K562 (cell line): ENCODE data around the gene FBRS. TPM values are rescaled to one million over a fixed set of nuclear protein-coding genes. Genes with fewer than 3 reads are reported as not detected.

ENCODE experiments used
- CHD4 ChIP-seq: fragments of 200-600 bp; sonication (generic); IDR thresholded peaks from 3 replicates; pipeline ENCODE4 v1.6.1; 2012; ENCODE audit warnings: low read depth, mild to moderate bottlenecking, mixed read lengths, low read length, inconsistent platforms; ENCODE audit not compliant: insufficient read depth, insufficient replicate concordance, poor library complexity, severe bottlenecking
- IRF2 ChIP-seq: sonication (generic); formaldehyde crosslinking; IDR thresholded peaks from 2 replicates; pipeline ENCODE4 v1.8.1; 2022; ENCODE audit warnings: mild to moderate bottlenecking, missing genetic modification reagents
- KLF16 ChIP-seq: IDR thresholded peaks from 2 replicates; pipeline ENCODE4 v1.6.1; 2016; ENCODE audit warnings: antibody characterized with exemption
- NR3C1 ChIP-seq: sonication (generic); formaldehyde crosslinking; IDR thresholded peaks from 2 replicates; pipeline ENCODE4 v1.8.1; 2022; ENCODE audit warnings: missing genetic modification reagents
- POLR2AphosphoS2 ChIP-seq: IDR thresholded peaks from 2 replicates; pipeline ENCODE4 v1.6.1; 2012; ENCODE audit warnings: low read length, improper control_type of control experiment
- TEAD1 ChIP-seq, 2 experiments: fragments of 450-650 bp in 1 of 2; sonication (generic) in 1 of 2; formaldehyde crosslinking; IDR thresholded peaks; 2 replicates each; pipeline versions ENCODE4 v1.4.0 to v1.8.0; 2020 to 2022; ENCODE audit warnings: mild to moderate bottlenecking in 2 of 2, missing genetic modification reagents in 1 of 2
- ZEB2 ChIP-seq: fragments of 450-650 bp; IDR thresholded peaks from 2 replicates; pipeline ENCODE4 v1.6.1; 2016
- ZNF316 ChIP-seq: fragments of 450-650 bp; IDR thresholded peaks from 2 replicates; pipeline ENCODE4 v1.6.1; 2016
- polyA plus RNA-seq, 8 experiments: library from polyadenylated mRNA; depleted of rRNA in 4 of 8; stranded (reverse) in 5 of 8; unstranded in 3 of 8; fragments of >200 nt; fragmentation: Nextera tagmentation in 2 of 8; fragmentation: Illumina TruSeq in 1 of 8; extraction: Ambion mirVana in 2 of 8; extraction: Trizol in 1 of 8; gene quantifications; 2 replicates each; pipeline versions ENCODE4 v1.2.1 to v1.2.3, GENCODE V29; 2011 to 2014; ENCODE audit warnings: inconsistent platforms in 1 of 8, missing spikeins in 1 of 8
- total RNA-seq, 7 experiments: library from RNA; depleted of rRNA in 6 of 7; stranded (reverse); fragments of >200 nt in 6 of 7; fragmentation: Illumina TruSeq in 2 of 7; extraction: Trizol in 2 of 7; gene quantifications; 2 replicates each; pipeline versions ENCODE4 v1.2.1 to v1.2.3, GENCODE V29; 2011 to 2021; ENCODE audit warnings: low replicate concordance in 1 of 7
- TF ChIP-seq, protein P1 (sequence below): sonication (generic); formaldehyde crosslinking; IDR thresholded peaks from 2 replicates; pipeline ENCODE4 v1.8.1; 2023; ENCODE audit warnings: mild to moderate bottlenecking, missing genetic modification reagents
- TF ChIP-seq, protein P2 (sequence below): fragments of 450-650 bp; IDR thresholded peaks from 2 replicates; pipeline ENCODE4 v1.6.1; 2017; ENCODE audit warnings: antibody characterized with exemption, mild to moderate bottlenecking
- TF ChIP-seq, protein P3 (sequence below): fragments of 200-600 bp; sonication (generic); IDR thresholded peaks from one replicate; pipeline ENCODE4 v1.6.1; 2012; ENCODE audit warnings: mild to moderate bottlenecking, low read depth, low read length, inconsistent platforms

The FBRS gene
- total and polyA plus RNA-seq, 9 of the 15 experiments (the other 6 are each of a cell fraction or from before 2014, with no cell fraction given) = 0.32 to 59.5 (median 13.1) TPM

DNA sequence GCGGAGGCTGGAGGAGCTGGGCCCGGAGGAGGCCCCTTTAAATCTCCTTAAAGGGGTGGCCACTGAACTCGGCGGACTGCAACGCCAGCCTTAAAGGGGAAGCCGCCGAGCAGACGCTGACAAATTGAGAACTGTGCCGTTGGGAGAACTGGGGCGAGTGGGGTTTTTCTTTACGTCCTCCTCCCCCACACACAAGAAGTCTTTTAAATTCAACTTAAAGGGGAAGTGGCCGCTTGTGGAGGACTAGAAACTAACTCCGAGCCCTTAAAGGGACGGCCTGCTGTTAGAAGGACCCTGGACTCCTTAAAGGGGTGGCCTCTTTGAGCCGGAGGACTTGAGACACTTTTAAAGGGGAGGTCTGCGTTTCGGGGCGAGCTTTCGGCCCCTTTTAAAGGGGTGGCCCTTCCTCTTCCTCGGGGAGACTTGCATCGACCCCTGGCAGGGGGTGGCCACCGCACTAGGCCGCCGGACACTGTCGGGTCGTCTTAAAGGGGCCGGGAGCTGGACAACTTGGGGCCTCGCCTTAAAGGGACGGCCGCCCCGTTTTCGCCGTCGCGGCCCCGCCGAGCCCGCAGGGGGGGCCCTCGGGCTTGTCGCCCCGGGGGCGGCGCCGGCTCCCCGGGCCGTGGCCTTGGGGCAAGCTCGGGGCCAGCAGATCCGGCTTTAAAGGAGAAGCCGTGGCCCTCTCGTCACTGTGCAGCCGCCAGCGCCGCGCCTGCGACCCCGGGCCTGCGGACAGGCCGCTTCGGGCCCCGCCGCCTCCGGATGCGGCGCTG lies 688 bp downstream of the FBRS start (continued):
- TF ChIP-seq, protein P1, sequence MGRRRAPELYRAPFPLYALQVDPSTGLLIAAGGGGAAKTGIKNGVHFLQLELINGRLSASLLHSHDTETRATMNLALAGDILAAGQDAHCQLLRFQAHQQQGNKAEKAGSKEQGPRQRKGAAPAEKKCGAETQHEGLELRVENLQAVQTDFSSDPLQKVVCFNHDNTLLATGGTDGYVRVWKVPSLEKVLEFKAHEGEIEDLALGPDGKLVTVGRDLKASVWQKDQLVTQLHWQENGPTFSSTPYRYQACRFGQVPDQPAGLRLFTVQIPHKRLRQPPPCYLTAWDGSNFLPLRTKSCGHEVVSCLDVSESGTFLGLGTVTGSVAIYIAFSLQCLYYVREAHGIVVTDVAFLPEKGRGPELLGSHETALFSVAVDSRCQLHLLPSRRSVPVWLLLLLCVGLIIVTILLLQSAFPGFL (CRISPR knock-in tag) = no peak
- TF ChIP-seq, protein P2, sequence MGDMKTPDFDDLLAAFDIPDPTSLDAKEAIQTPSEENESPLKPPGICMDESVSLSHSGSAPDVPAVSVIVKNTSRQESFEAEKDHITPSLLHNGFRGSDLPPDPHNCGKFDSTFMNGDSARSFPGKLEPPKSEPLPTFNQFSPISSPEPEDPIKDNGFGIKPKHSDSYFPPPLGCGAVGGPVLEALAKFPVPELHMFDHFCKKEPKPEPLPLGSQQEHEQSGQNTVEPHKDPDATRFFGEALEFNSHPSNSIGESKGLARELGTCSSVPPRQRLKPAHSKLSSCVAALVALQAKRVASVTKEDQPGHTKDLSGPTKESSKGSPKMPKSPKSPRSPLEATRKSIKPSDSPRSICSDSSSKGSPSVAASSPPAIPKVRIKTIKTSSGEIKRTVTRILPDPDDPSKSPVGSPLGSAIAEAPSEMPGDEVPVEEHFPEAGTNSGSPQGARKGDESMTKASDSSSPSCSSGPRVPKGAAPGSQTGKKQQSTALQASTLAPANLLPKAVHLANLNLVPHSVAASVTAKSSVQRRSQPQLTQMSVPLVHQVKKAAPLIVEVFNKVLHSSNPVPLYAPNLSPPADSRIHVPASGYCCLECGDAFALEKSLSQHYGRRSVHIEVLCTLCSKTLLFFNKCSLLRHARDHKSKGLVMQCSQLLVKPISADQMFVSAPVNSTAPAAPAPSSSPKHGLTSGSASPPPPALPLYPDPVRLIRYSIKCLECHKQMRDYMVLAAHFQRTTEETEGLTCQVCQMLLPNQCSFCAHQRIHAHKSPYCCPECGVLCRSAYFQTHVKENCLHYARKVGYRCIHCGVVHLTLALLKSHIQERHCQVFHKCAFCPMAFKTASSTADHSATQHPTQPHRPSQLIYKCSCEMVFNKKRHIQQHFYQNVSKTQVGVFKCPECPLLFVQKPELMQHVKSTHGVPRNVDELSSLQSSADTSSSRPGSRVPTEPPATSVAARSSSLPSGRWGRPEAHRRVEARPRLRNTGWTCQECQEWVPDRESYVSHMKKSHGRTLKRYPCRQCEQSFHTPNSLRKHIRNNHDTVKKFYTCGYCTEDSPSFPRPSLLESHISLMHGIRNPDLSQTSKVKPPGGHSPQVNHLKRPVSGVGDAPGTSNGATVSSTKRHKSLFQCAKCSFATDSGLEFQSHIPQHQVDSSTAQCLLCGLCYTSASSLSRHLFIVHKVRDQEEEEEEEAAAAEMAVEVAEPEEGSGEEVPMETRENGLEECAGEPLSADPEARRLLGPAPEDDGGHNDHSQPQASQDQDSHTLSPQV = peak; percentile 71
- TF ChIP-seq ZEB2 (no peak), POLR2AphosphoS2 (no peak), KLF16 (no peak), IRF2 (CRISPR knock-in tag) (no peak), TEAD1 (CRISPR knock-in tag; IDR thresholded peaks at IDR 0.05) (no peak), ZNF316 (no peak), NR3C1 (no peak), CHD4 (no peak)
- TF ChIP-seq, protein P3, sequence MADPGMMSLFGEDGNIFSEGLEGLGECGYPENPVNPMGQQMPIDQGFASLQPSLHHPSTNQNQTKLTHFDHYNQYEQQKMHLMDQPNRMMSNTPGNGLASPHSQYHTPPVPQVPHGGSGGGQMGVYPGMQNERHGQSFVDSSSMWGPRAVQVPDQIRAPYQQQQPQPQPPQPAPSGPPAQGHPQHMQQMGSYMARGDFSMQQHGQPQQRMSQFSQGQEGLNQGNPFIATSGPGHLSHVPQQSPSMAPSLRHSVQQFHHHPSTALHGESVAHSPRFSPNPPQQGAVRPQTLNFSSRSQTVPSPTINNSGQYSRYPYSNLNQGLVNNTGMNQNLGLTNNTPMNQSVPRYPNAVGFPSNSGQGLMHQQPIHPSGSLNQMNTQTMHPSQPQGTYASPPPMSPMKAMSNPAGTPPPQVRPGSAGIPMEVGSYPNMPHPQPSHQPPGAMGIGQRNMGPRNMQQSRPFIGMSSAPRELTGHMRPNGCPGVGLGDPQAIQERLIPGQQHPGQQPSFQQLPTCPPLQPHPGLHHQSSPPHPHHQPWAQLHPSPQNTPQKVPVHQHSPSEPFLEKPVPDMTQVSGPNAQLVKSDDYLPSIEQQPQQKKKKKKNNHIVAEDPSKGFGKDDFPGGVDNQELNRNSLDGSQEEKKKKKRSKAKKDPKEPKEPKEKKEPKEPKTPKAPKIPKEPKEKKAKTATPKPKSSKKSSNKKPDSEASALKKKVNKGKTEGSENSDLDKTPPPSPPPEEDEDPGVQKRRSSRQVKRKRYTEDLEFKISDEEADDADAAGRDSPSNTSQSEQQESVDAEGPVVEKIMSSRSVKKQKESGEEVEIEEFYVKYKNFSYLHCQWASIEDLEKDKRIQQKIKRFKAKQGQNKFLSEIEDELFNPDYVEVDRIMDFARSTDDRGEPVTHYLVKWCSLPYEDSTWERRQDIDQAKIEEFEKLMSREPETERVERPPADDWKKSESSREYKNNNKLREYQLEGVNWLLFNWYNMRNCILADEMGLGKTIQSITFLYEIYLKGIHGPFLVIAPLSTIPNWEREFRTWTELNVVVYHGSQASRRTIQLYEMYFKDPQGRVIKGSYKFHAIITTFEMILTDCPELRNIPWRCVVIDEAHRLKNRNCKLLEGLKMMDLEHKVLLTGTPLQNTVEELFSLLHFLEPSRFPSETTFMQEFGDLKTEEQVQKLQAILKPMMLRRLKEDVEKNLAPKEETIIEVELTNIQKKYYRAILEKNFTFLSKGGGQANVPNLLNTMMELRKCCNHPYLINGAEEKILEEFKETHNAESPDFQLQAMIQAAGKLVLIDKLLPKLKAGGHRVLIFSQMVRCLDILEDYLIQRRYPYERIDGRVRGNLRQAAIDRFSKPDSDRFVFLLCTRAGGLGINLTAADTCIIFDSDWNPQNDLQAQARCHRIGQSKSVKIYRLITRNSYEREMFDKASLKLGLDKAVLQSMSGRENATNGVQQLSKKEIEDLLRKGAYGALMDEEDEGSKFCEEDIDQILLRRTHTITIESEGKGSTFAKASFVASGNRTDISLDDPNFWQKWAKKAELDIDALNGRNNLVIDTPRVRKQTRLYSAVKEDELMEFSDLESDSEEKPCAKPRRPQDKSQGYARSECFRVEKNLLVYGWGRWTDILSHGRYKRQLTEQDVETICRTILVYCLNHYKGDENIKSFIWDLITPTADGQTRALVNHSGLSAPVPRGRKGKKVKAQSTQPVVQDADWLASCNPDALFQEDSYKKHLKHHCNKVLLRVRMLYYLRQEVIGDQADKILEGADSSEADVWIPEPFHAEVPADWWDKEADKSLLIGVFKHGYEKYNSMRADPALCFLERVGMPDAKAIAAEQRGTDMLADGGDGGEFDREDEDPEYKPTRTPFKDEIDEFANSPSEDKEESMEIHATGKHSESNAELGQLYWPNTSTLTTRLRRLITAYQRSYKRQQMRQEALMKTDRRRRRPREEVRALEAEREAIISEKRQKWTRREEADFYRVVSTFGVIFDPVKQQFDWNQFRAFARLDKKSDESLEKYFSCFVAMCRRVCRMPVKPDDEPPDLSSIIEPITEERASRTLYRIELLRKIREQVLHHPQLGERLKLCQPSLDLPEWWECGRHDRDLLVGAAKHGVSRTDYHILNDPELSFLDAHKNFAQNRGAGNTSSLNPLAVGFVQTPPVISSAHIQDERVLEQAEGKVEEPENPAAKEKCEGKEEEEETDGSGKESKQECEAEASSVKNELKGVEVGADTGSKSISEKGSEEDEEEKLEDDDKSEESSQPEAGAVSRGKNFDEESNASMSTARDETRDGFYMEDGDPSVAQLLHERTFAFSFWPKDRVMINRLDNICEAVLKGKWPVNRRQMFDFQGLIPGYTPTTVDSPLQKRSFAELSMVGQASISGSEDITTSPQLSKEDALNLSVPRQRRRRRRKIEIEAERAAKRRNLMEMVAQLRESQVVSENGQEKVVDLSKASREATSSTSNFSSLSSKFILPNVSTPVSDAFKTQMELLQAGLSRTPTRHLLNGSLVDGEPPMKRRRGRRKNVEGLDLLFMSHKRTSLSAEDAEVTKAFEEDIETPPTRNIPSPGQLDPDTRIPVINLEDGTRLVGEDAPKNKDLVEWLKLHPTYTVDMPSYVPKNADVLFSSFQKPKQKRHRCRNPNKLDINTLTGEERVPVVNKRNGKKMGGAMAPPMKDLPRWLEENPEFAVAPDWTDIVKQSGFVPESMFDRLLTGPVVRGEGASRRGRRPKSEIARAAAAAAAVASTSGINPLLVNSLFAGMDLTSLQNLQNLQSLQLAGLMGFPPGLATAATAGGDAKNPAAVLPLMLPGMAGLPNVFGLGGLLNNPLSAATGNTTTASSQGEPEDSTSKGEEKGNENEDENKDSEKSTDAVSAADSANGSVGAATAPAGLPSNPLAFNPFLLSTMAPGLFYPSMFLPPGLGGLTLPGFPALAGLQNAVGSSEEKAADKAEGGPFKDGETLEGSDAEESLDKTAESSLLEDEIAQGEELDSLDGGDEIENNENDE = no peak
